ENCODE measurements around the gene FBXO24. TPM values are rescaled to one million over a fixed set of nuclear protein-coding genes. Genes with fewer than 3 reads are reported as not detected.

FBXO24 gene
- polyA plus RNA-seq, 4 donors, result 1.0 to 2.2 (median 1.5) TPM

Other genes starting within 250 kb of the FBXO24 start
- gene PILRB, start 228.2 kb upstream of the FBXO24 start, polyA plus RNA-seq (ENCODE audit: insufficient read length in 4 of 4), result 10 to 100 TPM; 24.8 to 38.3 (median 29.2) TPM
- gene PILRA, start 212.8 kb upstream of the FBXO24 start, polyA plus RNA-seq (ENCODE audit: insufficient read length in 4 of 4), result 1 to 10 TPM; 4.2 to 5.2 (median 4.6) TPM
- 1 to 10 TPM; 5.3 to 6.7 (median 5.6) TPM for gene ZCWPW1, start 157.6 kb upstream of the FBXO24 start, polyA plus RNA-seq (ENCODE audit: insufficient read length in 4 of 4)
- 10 to 100 TPM; 54.8 to 61.7 (median 56.9) TPM for gene MEPCE, start 156.5 kb upstream of the FBXO24 start, polyA plus RNA-seq (ENCODE audit: insufficient read length in 4 of 4)
- gene PPP1R35, start 149.8 kb upstream of the FBXO24 start, polyA plus RNA-seq (ENCODE audit: insufficient read length in 4 of 4), result 10 to 100 TPM; 14.9 to 25.0 (median 16.6) TPM
- gene SPACDR, start 122.1 kb upstream of the FBXO24 start, polyA plus RNA-seq (ENCODE audit: insufficient read length in 4 of 4), result 1 to 10 TPM in 3 of 4 donors, under 1 TPM in 1; 0.94 to 1.5 (median 1.5) TPM
- 10 to 100 TPM; 35.1 to 58.3 (median 39.1) TPM for gene TSC22D4, start 107.1 kb upstream of the FBXO24 start, polyA plus RNA-seq (ENCODE audit: insufficient read length in 4 of 4)
- gene NYAP1, start 102.4 kb upstream of the FBXO24 start, polyA plus RNA-seq (ENCODE audit: insufficient read length in 4 of 4), result 1 to 10 TPM; 1.6 to 2.9 (median 2.0) TPM
- gene AGFG2, start 47.1 kb upstream of the FBXO24 start, polyA plus RNA-seq (ENCODE audit: insufficient read length in 4 of 4), result 10 to 100 TPM; 13.8 to 16.9 (median 14.4) TPM
- gene SAP25, start 12.4 kb upstream of the FBXO24 start, polyA plus RNA-seq (ENCODE audit: insufficient read length in 4 of 4), result 1 to 10 TPM; 2.7 to 9.4 (median 4.2) TPM
- gene LRCH4, start 199 bp upstream of the FBXO24 start, polyA plus RNA-seq (ENCODE audit: insufficient read length in 4 of 4), result 10 to 100 TPM; 34.4 to 49.1 (median 37.2) TPM
- 100 to 1,000 TPM; 108 to 163 (median 121) TPM for gene PCOLCE, start 16.0 kb downstream of the FBXO24 start, polyA plus RNA-seq (ENCODE audit: insufficient read length in 4 of 4)
- gene MOSPD3, start 26.2 kb downstream of the FBXO24 start, polyA plus RNA-seq (ENCODE audit: insufficient read length in 4 of 4), result 10 to 100 TPM; 26.5 to 35.2 (median 28.1) TPM
- 1 to 10 TPM in 1 of 4 donors, under 1 TPM in 3; 0.82 to 1.4 (median 0.87) TPM for gene TFR2, start 55.2 kb downstream of the FBXO24 start, polyA plus RNA-seq (ENCODE audit: insufficient read length in 4 of 4)
- under 1 TPM in 1 of 4 donors, not detected in 3; 0.16 TPM for gene ACTL6B, start 70.1 kb downstream of the FBXO24 start, polyA plus RNA-seq (ENCODE audit: insufficient read length in 4 of 4)
- gene GNB2, start 87.4 kb downstream of the FBXO24 start, polyA plus RNA-seq (ENCODE audit: insufficient read length in 4 of 4), result 100 to 1,000 TPM; 204 to 237 (median 215) TPM
- 10 to 100 TPM; 37.4 to 49.7 (median 39.9) TPM for gene GIGYF1, start 107.9 kb downstream of the FBXO24 start, polyA plus RNA-seq (ENCODE audit: insufficient read length in 4 of 4)
- gene POP7, start 119.8 kb downstream of the FBXO24 start, polyA plus RNA-seq (ENCODE audit: insufficient read length in 4 of 4), result 10 to 100 TPM; 22.6 to 34.5 (median 25.0) TPM
- under 1 TPM in 2 of 4 donors, not detected in 2; 0.08 to 0.16 TPM for gene EPO, start 134.1 kb downstream of the FBXO24 start, polyA plus RNA-seq (ENCODE audit: insufficient read length in 4 of 4)
- gene ZAN, start 147.3 kb downstream of the FBXO24 start, polyA plus RNA-seq (ENCODE audit: insufficient read length in 4 of 4), result under 1 TPM in 1 of 4 donors, not detected in 3; 0.04 TPM
- gene EPHB4, start 241.2 kb downstream of the FBXO24 start, polyA plus RNA-seq (ENCODE audit: insufficient read length in 4 of 4), result 10 to 100 TPM; 86.1 to 96.3 (median 89.4) TPM